Measurements from ENCODE around the gene TMEM167A. TPM values are rescaled to one million over a fixed set of nuclear protein-coding genes. Genes with fewer than 3 reads are reported as not detected.

TMEM167A gene
- total and polyA plus RNA-seq, 2 donors (not counting 1 experiment from before 2014, with no cell fraction given): 9.2 to 41.2 TPM

DNA sequence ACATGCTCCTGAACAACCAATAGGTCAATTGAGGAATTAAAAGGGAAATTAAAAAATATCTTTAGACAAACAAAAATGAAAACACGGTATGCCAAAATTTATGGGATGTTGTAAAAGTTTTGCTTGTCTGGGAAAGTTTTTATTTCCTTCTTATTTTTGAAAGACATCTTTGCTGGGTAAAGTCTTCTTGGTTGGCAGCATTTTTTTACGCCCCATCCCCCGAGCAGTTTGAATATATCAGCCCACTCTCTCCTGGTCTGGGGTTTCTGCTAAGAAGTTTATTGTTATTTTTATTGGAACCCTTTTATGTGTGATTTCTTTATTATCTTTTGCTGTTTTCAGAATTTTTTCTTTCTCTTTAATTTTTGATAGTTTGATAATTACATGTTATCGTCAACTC lies 16.5 kb upstream of the TMEM167A start:
- peaks cover 28% of the 10 kb centered on the region for H3K79me2 ChIP-seq (ENCODE audit: control insufficient read depth, insufficient read depth, low read length)

DNA sequence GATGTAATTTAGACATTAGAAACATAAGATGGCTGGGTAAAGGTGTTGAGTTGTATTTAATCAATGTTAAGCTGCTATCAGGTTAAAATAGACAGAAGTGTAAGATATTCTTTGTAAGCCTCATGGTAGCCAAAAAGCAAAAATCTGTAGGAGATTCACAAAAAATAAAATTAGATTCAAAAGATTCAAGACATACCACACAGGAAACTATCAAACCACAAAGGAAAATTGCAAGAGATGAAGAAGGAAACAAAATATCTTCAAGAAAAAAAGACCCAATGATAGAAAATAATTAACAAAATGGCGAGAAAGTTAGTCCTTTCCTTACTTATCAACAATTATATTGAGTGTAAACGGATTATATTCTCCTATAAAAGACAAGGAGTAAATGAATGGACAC lies 15.4 kb upstream of the TMEM167A start:
- Mint-ChIP-seq H3K9me3 (ENCODE audit: insufficient read depth) (peaks cover 16% of the 10 kb centered on the region), H3K27ac (no peak overlapping the region), H3K4me1 (peaks cover 12% of the 10 kb centered on the region), H3K27me3 (no peaks in the 10 kb centered on the region), H3K4me3 (no peak overlapping the region)
- H3K36me3 ChIP-seq (replicated peaks in 1 of 2; ENCODE audit: control extremely low read depth in 1 of 2, control insufficient read depth in 1 of 2, extremely low read depth in 1 of 2, insufficient read depth in 2 of 2, low read length in 1 of 2): no peaks in the 10 kb centered on the region
- H3K4me3 ChIP-seq (ENCODE audit: control extremely low read depth in 1 of 5, extremely low read depth in 1 of 5, insufficient read depth in 1 of 5, low read depth in 2 of 5, low read length in 4 of 5): no peak overlapping the region
- no peak overlapping the region for H3K27ac ChIP-seq (ENCODE audit: low read length in 2 of 2)
- WGBS (ENCODE audit: insufficient coverage): no CpG with 5 or more reads among the region's 2 CpGs
- ChIA-PET POLR2A (no interaction called here), CTCF (no interaction called here)
- TF ChIP-seq, protein P1, sequence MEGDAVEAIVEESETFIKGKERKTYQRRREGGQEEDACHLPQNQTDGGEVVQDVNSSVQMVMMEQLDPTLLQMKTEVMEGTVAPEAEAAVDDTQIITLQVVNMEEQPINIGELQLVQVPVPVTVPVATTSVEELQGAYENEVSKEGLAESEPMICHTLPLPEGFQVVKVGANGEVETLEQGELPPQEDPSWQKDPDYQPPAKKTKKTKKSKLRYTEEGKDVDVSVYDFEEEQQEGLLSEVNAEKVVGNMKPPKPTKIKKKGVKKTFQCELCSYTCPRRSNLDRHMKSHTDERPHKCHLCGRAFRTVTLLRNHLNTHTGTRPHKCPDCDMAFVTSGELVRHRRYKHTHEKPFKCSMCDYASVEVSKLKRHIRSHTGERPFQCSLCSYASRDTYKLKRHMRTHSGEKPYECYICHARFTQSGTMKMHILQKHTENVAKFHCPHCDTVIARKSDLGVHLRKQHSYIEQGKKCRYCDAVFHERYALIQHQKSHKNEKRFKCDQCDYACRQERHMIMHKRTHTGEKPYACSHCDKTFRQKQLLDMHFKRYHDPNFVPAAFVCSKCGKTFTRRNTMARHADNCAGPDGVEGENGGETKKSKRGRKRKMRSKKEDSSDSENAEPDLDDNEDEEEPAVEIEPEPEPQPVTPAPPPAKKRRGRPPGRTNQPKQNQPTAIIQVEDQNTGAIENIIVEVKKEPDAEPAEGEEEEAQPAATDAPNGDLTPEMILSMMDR (IDR thresholded peaks at IDR 0.05): no peak
- no peaks in the 10 kb centered on the region for H4K20me1 ChIP-seq (ENCODE audit: control insufficient read depth, insufficient read depth, low read length, poor library complexity, severe bottlenecking)
- ATAC-seq (ENCODE audit: low read depth): no peak
- H3K9me3 ChIP-seq (ENCODE audit: control extremely low read depth in 1 of 3, control insufficient read depth in 2 of 3, insufficient read depth in 1 of 3, low read length in 2 of 3): peaks cover 1 to 16% (median 5%) of the 10 kb centered on the region in 3 donors
- H2AFZ ChIP-seq (ENCODE audit: insufficient read depth, low read depth, low read length, poor library complexity, severe bottlenecking): no peak overlapping the region
- DNase-seq: no peak
- intact Hi-C loops (cut with micrococcal nuclease): no loop called here
- peak overlapping the region; percentile 12 for H3K4me2 ChIP-seq (replicated peaks; ENCODE audit: low read depth, low read length, poor library complexity, severe bottlenecking)
- H3K9ac ChIP-seq (ENCODE audit: low read length): no peak overlapping the region
- H3K4me1 ChIP-seq (ENCODE audit: control insufficient read depth in 2 of 2, insufficient read depth in 2 of 2, low read length in 2 of 2): peaks cover 0 to 10% of the 10 kb centered on the region in 2 donors
- H3K27me3 ChIP-seq (replicated peaks in 1 of 4; ENCODE audit: control extremely low read depth in 1 of 4, control insufficient read depth in 3 of 4, insufficient read depth in 4 of 4, low read length in 3 of 4): no peaks in the 10 kb centered on the region
- peaks cover 27% of the 10 kb centered on the region for H3K79me2 ChIP-seq (ENCODE audit: control insufficient read depth, insufficient read depth, low read length)

More for the DNA sequence above, 16.5 kb upstream of the TMEM167A start:
- H3K27me3 ChIP-seq (replicated peaks in 1 of 4; ENCODE audit: control extremely low read depth in 1 of 4, control insufficient read depth in 3 of 4, insufficient read depth in 4 of 4, low read length in 3 of 4): no peaks in the 10 kb centered on the region
- H2AFZ ChIP-seq (ENCODE audit: insufficient read depth, low read depth, low read length, poor library complexity, severe bottlenecking): no peak overlapping the region
- no peak for ATAC-seq (ENCODE audit: low read depth)
- POLR2A ChIA-PET: no interaction called here
- H3K9me3 ChIP-seq (ENCODE audit: control extremely low read depth in 1 of 3, control insufficient read depth in 2 of 3, insufficient read depth in 1 of 3, low read length in 2 of 3): peaks cover 1 to 16% (median 5%) of the 10 kb centered on the region in 3 donors
- no peak overlapping the region for H3K4me3 ChIP-seq (ENCODE audit: control extremely low read depth in 1 of 5, extremely low read depth in 1 of 5, insufficient read depth in 1 of 5, low read depth in 2 of 5, low read length in 4 of 5)
- no peak overlapping the region for H3K27ac ChIP-seq (ENCODE audit: low read length in 2 of 2)
- CTCF ChIA-PET: no interaction called here
- no peak overlapping the region for H3K4me2 ChIP-seq (replicated peaks; ENCODE audit: low read depth, low read length, poor library complexity, severe bottlenecking)
- Mint-ChIP-seq H3K27ac (no peak overlapping the region), H3K27me3 (no peaks in the 10 kb centered on the region), H3K4me1 (peaks cover 15% of the 10 kb centered on the region), H3K4me3 (no peak overlapping the region), H3K9me3 (ENCODE audit: insufficient read depth) (peaks cover 16% of the 10 kb centered on the region)
- peaks cover 0 to 10% of the 10 kb centered on the region in 2 donors for H3K4me1 ChIP-seq (ENCODE audit: control insufficient read depth in 2 of 2, insufficient read depth in 2 of 2, low read length in 2 of 2)
- H3K36me3 ChIP-seq (replicated peaks in 1 of 2; ENCODE audit: control extremely low read depth in 1 of 2, control insufficient read depth in 1 of 2, extremely low read depth in 1 of 2, insufficient read depth in 2 of 2, low read length in 1 of 2): no peaks in the 10 kb centered on the region
- H3K9ac ChIP-seq (ENCODE audit: low read length): no peak overlapping the region
- TF ChIP-seq, protein P1 (IDR thresholded peaks at IDR 0.05): no peak
- TF ChIP-seq EZH2 (IDR thresholded peaks at IDR 0.05; ENCODE audit: borderline replicate concordance, insufficient read depth, low read depth, low read length, poor library complexity, severe bottlenecking): no peak
- intact Hi-C loops (cut with micrococcal nuclease): no loop called here
- H4K20me1 ChIP-seq (ENCODE audit: control insufficient read depth, insufficient read depth, low read length, poor library complexity, severe bottlenecking): no peaks in the 10 kb centered on the region
- no CpG with 5 or more reads among the region's 4 CpGs for WGBS (ENCODE audit: insufficient coverage)
- DNase-seq: no peak
